Glomerular visceral epithelial cell (primary cell): Measurements from ENCODE around the gene SLC2A14.
"Not testable (repeated sequence)": the region's sequence is repeated elsewhere in the genome, so short reads cannot be mapped to it uniquely, and the experiment has no call there.

Source experiments
- DNase-seq: peaks from one replicate; pipeline ENCODE4 v3.0.0-alpha.2; 2016; ENCODE audit errors: extremely low spot score

The SLC2A14 gene

GRCh38 chr12:7833831-7834230, 38.9 kb downstream of the SLC2A14 start:
- no peak for DNase-seq

- not testable (repeated sequence) for DNase-seq
Measured at GRCh38 chr12:7833201-7833600, 39.5 kb downstream of the SLC2A14 start.

- DNase-seq = peak; percentile 35
Measured at GRCh38 chr12:7832059-7832696, 40.5 kb downstream of the SLC2A14 start.

- not testable (repeated sequence) for DNase-seq
Measured at GRCh38 chr12:7829737-7830136, 43.0 kb downstream of the SLC2A14 start.

- DNase-seq = not testable (repeated sequence)
Measured at GRCh38 chr12:7825754-7826153, 47.0 kb downstream of the SLC2A14 start.

GRCh38 chr12:7806863-7807487, 65.7 kb downstream of the SLC2A14 start:
- DNase-seq = peak; percentile 50

GRCh38 chr12:7806319-7806718, 66.4 kb downstream of the SLC2A14 start:
- DNase-seq = not testable (repeated sequence)

- no peak for DNase-seq
Measured at GRCh38 chr12:7801460-7801859, 71.3 kb downstream of the SLC2A14 start.

GRCh38 chr12:7798750-7799308, 73.9 kb downstream of the SLC2A14 start:
- DNase-seq = not testable (repeated sequence)

GRCh38 chr12:7797698-7798398, 74.9 kb downstream of the SLC2A14 start:
- no peak for DNase-seq

- DNase-seq = not testable (repeated sequence)
Measured at GRCh38 chr12:7797269-7797668, 75.4 kb downstream of the SLC2A14 start.

- DNase-seq = no peak
Measured at GRCh38 chr12:7793211-7793610, 79.5 kb downstream of the SLC2A14 start.

- not testable (repeated sequence) for DNase-seq
Measured at GRCh38 chr12:7788884-7789528, 83.7 kb downstream of the SLC2A14 start, which contains the start of gene NANOG. TSS of gene NANOG (plus strand) at chr12:7789402. CDS start at chr12:7789615, 213 bp downstream.

GRCh38 chr12:7788294-7788660, 84.4 kb downstream of the SLC2A14 start:
- DNase-seq = no peak

GRCh38 chr12:7787574-7788293, 85.0 kb downstream of the SLC2A14 start:
- DNase-seq = no peak

- DNase-seq = no peak
Measured at GRCh38 chr12:7784701-7785100, 88.0 kb downstream of the SLC2A14 start.

GRCh38 chr12:7783433-7783832, 89.3 kb downstream of the SLC2A14 start:
- DNase-seq = not testable (repeated sequence)

GRCh38 chr12:7782055-7782454, 90.7 kb downstream of the SLC2A14 start:
- no peak for DNase-seq

GRCh38 chr12:7781274-7781673, 91.4 kb downstream of the SLC2A14 start:
- DNase-seq = no peak

- no peak for DNase-seq
Measured at GRCh38 chr12:7769999-7770398, 102.7 kb downstream of the SLC2A14 start.
